ENCODE data around the gene TARS1.

The TARS1 gene

GRCh38 chr5:33422191-33422590, 18.6 kb upstream of the TARS1 start:
- ChIA-PET POLR2A (ENCODE audit: low non-redundant PET) (no interaction called here), CTCF (interaction anchor here (0.6 to 1.6 kb wide), 8 partner anchors 91 to 714 kb away, joined by 3 to 6 read pairs (median 3); no protein-coding TSS in a partner anchor)
- no peak overlapping the region for H3K27ac ChIP-seq
- no peak for TF ChIP-seq CTCF (conservative IDR thresholded peaks at IDR 0.05; ENCODE audit: low read depth)
- DNase-seq (ENCODE audit: low spot score) = no peak

GRCh38 chr5:33423018-33423630, 17.6 kb upstream of the TARS1 start:
- peak; percentile 74 for TF ChIP-seq CTCF (conservative IDR thresholded peaks at IDR 0.05; ENCODE audit: low read depth)
- POLR2A ChIA-PET (ENCODE audit: low non-redundant PET) = no interaction called here
- DNase-seq (ENCODE audit: low spot score) = peak; percentile 28

GRCh38 chr5:33425314-33425713, 15.5 kb upstream of the TARS1 start:
- CTCF ChIA-PET = no interaction called here
- no peak overlapping the region for H3K27ac ChIP-seq
- POLR2A ChIA-PET (ENCODE audit: low non-redundant PET) = no interaction called here
- no peak for DNase-seq (ENCODE audit: low spot score)
- no peak for TF ChIP-seq CTCF (conservative IDR thresholded peaks at IDR 0.05; ENCODE audit: low read depth)

More at GRCh38 chr5:33423018-33423630, 17.6 kb upstream of the TARS1 start:
- CTCF ChIA-PET = interaction anchor here (0.6 to 1.6 kb wide), 13 partner anchors 8 to 1226 kb away, joined by 3 to 7 read pairs (median 4); no protein-coding TSS in a partner anchor
- no peak overlapping the region for H3K27ac ChIP-seq

GRCh38 chr5:33430983-33431382, 9.8 kb upstream of the TARS1 start:
- DNase-seq (ENCODE audit: low spot score) = no peak
- no peak overlapping the region for H3K27ac ChIP-seq
- POLR2A ChIA-PET (ENCODE audit: low non-redundant PET) = no interaction called here
- no peak for TF ChIP-seq CTCF (conservative IDR thresholded peaks at IDR 0.05; ENCODE audit: low read depth)
- CTCF ChIA-PET = interaction anchor here (0.6 kb wide), 2 partner anchors 134 to 1302 kb away, joined by 3 read pairs; no protein-coding TSS in a partner anchor

- CTCF ChIA-PET = no interaction called here
- no peak for DNase-seq (ENCODE audit: low spot score)
- H3K27ac ChIP-seq = no peak overlapping the region
- TF ChIP-seq CTCF (conservative IDR thresholded peaks at IDR 0.05; ENCODE audit: low read depth) = no peak
- POLR2A ChIA-PET (ENCODE audit: low non-redundant PET) = no interaction called here
Observed at GRCh38 chr5:33432656-33433055, 8.1 kb upstream of the TARS1 start.

GRCh38 chr5:33433303-33434240, 7.2 kb upstream of the TARS1 start:
- ChIA-PET CTCF (interaction anchor here (1.0 kb wide), 1 partner anchor 501 kb away, joined by 3 read pairs; no protein-coding TSS in a partner anchor), POLR2A (ENCODE audit: low non-redundant PET) (no interaction called here)
- no peak overlapping the region for H3K27ac ChIP-seq
- no peak for DNase-seq (ENCODE audit: low spot score)
- no peak for TF ChIP-seq CTCF (conservative IDR thresholded peaks at IDR 0.05; ENCODE audit: low read depth)

Measured in RWPE1 (cell line).